GM23338 (cell line): ENCODE measurements around the gene STX7. TPM values are rescaled to one million over a fixed set of nuclear protein-coding genes. Genes with fewer than 3 reads are reported as not detected.

Experiments
- ATAC-seq: fragments of 200-7000 bp; cut with Tn5 transposase; 3 replicates; pipeline ENCODE4 v1.9.1; 2020
- DNase-seq: peaks from one replicate; pipeline ENCODE4 v3.0.0-alpha.2; 2015; ENCODE audit warnings: low spot score
- H2AFZ ChIP-seq: fragments of 200-600 bp; sonication (generic); 2 replicates; pipeline ENCODE4 v1.8.0; 2016; ENCODE audit warnings: antibody characterized with exemption, mild to moderate bottlenecking, moderate library complexity
- H3F3A ChIP-seq: fragments of 200-600 bp; sonication (generic); replicated peaks from 2 replicates; pipeline ENCODE4 v1.8.0; 2017; ENCODE audit warnings: antibody characterized with exemption, mixed run types, low read depth
- H3K27ac ChIP-seq: fragments of 200-600 bp; sonication (generic); 2 replicates; pipeline ENCODE4 v1.6.1; 2016; ENCODE audit warnings: low read depth
- H3K27me3 ChIP-seq: fragments of 200-600 bp; sonication (generic); 2 replicates; pipeline ENCODE4 v1.8.0; 2016; ENCODE audit warnings: mild to moderate bottlenecking, mixed run types, moderate library complexity; ENCODE audit not compliant: insufficient read depth
- H3K36me3 ChIP-seq: fragments of 200-600 bp; sonication (generic); 2 replicates; pipeline ENCODE4 v1.8.0; 2016; ENCODE audit warnings: mild to moderate bottlenecking; ENCODE audit not compliant: insufficient read depth
- H3K4me1 ChIP-seq: fragments of 200-600 bp; sonication (generic); 2 replicates; pipeline ENCODE4 v1.8.0; 2016; ENCODE audit warnings: mild to moderate bottlenecking, moderate library complexity; ENCODE audit not compliant: insufficient read depth
- H3K4me2 ChIP-seq: fragments of 200-600 bp; sonication (generic); 2 replicates; pipeline ENCODE4 v1.7.1; 2017; ENCODE audit warnings: mixed run types
- H3K4me3 ChIP-seq: fragments of 200-600 bp; sonication (generic); 2 replicates; pipeline ENCODE4 v1.6.1; 2016; ENCODE audit warnings: mixed run types
- H3K79me2 ChIP-seq: fragments of 200-600 bp; sonication (generic); replicated peaks from 2 replicates; pipeline ENCODE4 v1.8.0; 2017; ENCODE audit warnings: mild to moderate bottlenecking; ENCODE audit not compliant: insufficient read depth
- H3K9me2 ChIP-seq: fragments of 200-600 bp; sonication (generic); 2 replicates; pipeline ENCODE4 v1.8.0; 2017; ENCODE audit not compliant: insufficient read depth
- H4K20me1 ChIP-seq: fragments of 200-600 bp; sonication (generic); replicated peaks from 2 replicates; pipeline ENCODE4 v1.8.0; 2017; ENCODE audit warnings: mild to moderate bottlenecking; ENCODE audit not compliant: insufficient read depth
- H3K27ac Mint-ChIP-seq: 2 replicates; pipeline ENCODE4 v1.8.0; 2020; ENCODE audit warnings: inconsistent platforms, mild to moderate bottlenecking, moderate library complexity, mixed read lengths
- H3K27me3 Mint-ChIP-seq: 3 replicates; pipeline ENCODE4 v1.8.0; 2022; ENCODE audit warnings: low read depth, mild to moderate bottlenecking, moderate library complexity, mixed read lengths, inconsistent platforms; ENCODE audit not compliant: insufficient read depth, poor library complexity
- H3K36me3 Mint-ChIP-seq: 3 replicates; pipeline ENCODE4 v1.8.0; 2021; ENCODE audit warnings: low read depth, mild to moderate bottlenecking, inconsistent platforms, moderate library complexity, mixed read lengths
- H3K4me1 Mint-ChIP-seq: 3 replicates; pipeline ENCODE4 v1.8.0; 2020; ENCODE audit warnings: mild to moderate bottlenecking, inconsistent platforms, mixed read lengths
- H3K4me3 Mint-ChIP-seq: 3 replicates; pipeline ENCODE4 v1.8.0; 2021; ENCODE audit warnings: moderate library complexity, mild to moderate bottlenecking, inconsistent platforms, mixed read lengths
- H3K9me3 Mint-ChIP-seq: 3 replicates; pipeline ENCODE4 v1.8.0; 2020; ENCODE audit warnings: moderate library complexity, mild to moderate bottlenecking, inconsistent platforms, mixed read lengths
- CREB1 ChIP-seq: fragments of 250-450 bp; sonication (Bioruptor Pico); IDR thresholded peaks from 2 replicates; pipeline ENCODE4 v1.5.0; 2020; ENCODE audit warnings: low read depth, mild to moderate bottlenecking, moderate library complexity
- EZH2 ChIP-seq: fragments of 200-600 bp; sonication (generic); IDR thresholded peaks from one replicate; pipeline ENCODE4 v1.8.0; 2017; ENCODE audit warnings: antibody characterized with exemption, mild to moderate bottlenecking, low read depth; ENCODE audit not compliant: unreplicated experiment
- EZH2phosphoT487 ChIP-seq: fragments of 200-600 bp; sonication (generic); IDR thresholded peaks from one replicate; pipeline ENCODE4 v1.8.1; 2018; ENCODE audit warnings: antibody characterized with exemption; ENCODE audit not compliant: unreplicated experiment
- JUNB ChIP-seq: IDR thresholded peaks from one replicate; pipeline ENCODE4 v1.6.1; 2016; ENCODE audit warnings: antibody characterized with exemption; ENCODE audit not compliant: unreplicated experiment
- NANOG ChIP-seq: IDR thresholded peaks from 2 replicates; pipeline ENCODE4 v1.6.1; 2016; ENCODE audit warnings: antibody characterized with exemption, borderline replicate concordance
- POLR2AphosphoS5 ChIP-seq: IDR thresholded peaks from 2 replicates; pipeline ENCODE4 v1.6.1; 2016; ENCODE audit warnings: antibody characterized with exemption, low read depth
- STAT1 ChIP-seq: IDR thresholded peaks from one replicate; pipeline ENCODE4 v1.6.1; 2016; ENCODE audit warnings: antibody characterized with exemption; ENCODE audit not compliant: unreplicated experiment
- ZNF114 ChIP-seq: fragments of 250-450 bp; sonication (Bioruptor Pico); IDR thresholded peaks from 2 replicates; pipeline ENCODE4 v1.5.0; 2020; ENCODE audit warnings: mild to moderate bottlenecking, moderate library complexity
- polyA plus RNA-seq: library from polyadenylated mRNA; unstranded; fragments of >200 nt; fragmentation: Nextera tagmentation; extraction: Ambion mirVana; gene quantifications from 2 replicates; pipeline ENCODE4 v1.2.1, GENCODE V29; 2016
- total RNA-seq: library from RNA; depleted of rRNA; stranded (reverse); fragments of >200 nt; shearing (Covaris generic); gene quantifications from 2 replicates; pipeline ENCODE4 v1.2.3, GENCODE V29; 2014
- TF ChIP-seq, protein P1 (sequence below): IDR thresholded peaks from 2 replicates; pipeline ENCODE4 v1.6.1; 2016; ENCODE audit warnings: antibody characterized with exemption
- TF ChIP-seq, protein P2 (sequence below), 2 experiments: fragments of 200-600 bp in 1 of 2; sonication (generic) in 1 of 2; conservative IDR thresholded peaks; 2 replicates each; pipeline versions ENCODE4 v1.5.1 to v1.6.1; 2016 to 2017; ENCODE audit warnings: antibody characterized with exemption in 2 of 2, low read depth in 2 of 2, mild to moderate bottlenecking in 2 of 2, moderate library complexity in 1 of 2
- TF ChIP-seq, protein P3 (sequence below): IDR thresholded peaks from one replicate; pipeline ENCODE4 v1.6.1; 2018; ENCODE audit warnings: antibody characterized with exemption; ENCODE audit not compliant: unreplicated experiment
- TF ChIP-seq, protein P4 (sequence below): fragments of 250-450 bp; sonication (Bioruptor Pico); IDR thresholded peaks from 2 replicates; pipeline ENCODE4 v1.5.0; 2020; ENCODE audit warnings: mild to moderate bottlenecking, moderate library complexity

STX7 gene
- total and polyA plus RNA-seq, 2 experiments from 2014 or later = 22.4 to 28.8 TPM

DNA sequence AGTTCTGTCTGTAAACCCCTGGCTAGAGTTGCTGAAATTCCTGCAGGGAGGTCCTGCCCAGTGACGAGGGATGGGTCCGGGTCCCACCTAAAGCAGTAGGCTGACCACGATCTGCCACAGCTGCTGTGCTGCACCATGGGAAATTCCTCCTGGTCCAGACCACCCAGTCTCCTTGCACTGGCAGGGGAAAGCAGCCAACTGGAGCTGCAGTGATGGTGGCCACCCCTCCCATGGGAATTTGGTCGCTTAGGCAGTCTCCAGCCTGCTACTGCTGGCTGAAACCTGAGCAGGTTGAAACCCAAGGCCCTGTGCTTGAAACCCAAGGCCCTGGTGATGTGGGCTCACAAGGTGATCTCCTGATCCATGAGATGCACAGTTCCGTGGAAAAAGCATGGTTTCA lies 87.7 kb downstream of the STX7 start (continued):
- no peak for TF ChIP-seq ZNF114
- TF ChIP-seq, protein P1, sequence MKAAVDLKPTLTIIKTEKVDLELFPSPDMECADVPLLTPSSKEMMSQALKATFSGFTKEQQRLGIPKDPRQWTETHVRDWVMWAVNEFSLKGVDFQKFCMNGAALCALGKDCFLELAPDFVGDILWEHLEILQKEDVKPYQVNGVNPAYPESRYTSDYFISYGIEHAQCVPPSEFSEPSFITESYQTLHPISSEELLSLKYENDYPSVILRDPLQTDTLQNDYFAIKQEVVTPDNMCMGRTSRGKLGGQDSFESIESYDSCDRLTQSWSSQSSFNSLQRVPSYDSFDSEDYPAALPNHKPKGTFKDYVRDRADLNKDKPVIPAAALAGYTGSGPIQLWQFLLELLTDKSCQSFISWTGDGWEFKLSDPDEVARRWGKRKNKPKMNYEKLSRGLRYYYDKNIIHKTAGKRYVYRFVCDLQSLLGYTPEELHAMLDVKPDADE = no peak

DNA sequence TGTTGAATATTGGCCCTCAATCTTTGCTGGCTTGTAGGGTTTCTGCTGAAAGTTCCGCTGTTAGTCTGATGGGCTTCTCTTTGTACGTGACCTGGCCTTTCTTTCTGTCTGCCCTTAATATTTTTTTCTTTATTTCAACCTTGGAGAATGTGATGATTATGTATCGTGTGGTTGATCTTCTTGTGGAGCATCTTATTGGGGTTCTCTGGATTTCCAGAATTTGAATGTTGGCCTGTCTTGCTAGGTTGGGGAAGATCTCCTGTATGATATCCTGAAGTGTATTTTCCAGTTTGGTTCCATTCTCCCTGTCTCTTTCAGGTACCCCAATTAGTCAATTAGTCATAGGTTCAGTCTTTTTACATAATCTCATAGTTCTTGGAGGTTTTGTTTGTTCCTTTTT lies 89.1 kb downstream of the STX7 start:
- no peak for ATAC-seq
- H3K4me2 ChIP-seq = no peak overlapping the region
- H3K9me2 ChIP-seq = peaks cover 6% of the 10 kb centered on the region
- H3K27ac Mint-ChIP-seq = no peak overlapping the region
- no peak for DNase-seq
- H3K27ac ChIP-seq = no peak overlapping the region
- H3K9me3 Mint-ChIP-seq = peaks cover 16% of the 10 kb centered on the region; the same call in 2 of the 3 replicates
- no peaks in the 10 kb centered on the region for H3K36me3 ChIP-seq
- no peaks in the 10 kb centered on the region for H3K79me2 ChIP-seq
- no peaks in the 10 kb centered on the region for H4K20me1 ChIP-seq
- H3K27me3 Mint-ChIP-seq = peaks cover 3% of the 10 kb centered on the region
- no peak overlapping the region for H3K4me3 Mint-ChIP-seq
- no peak overlapping the region for H2AFZ ChIP-seq
- no peaks in the 10 kb centered on the region for H3K36me3 Mint-ChIP-seq
- no peak overlapping the region for H3K4me3 ChIP-seq
- H3K27me3 ChIP-seq = no peaks in the 10 kb centered on the region
- no peaks in the 10 kb centered on the region for H3F3A ChIP-seq
- no peaks in the 10 kb centered on the region for H3K4me1 ChIP-seq
- no peaks in the 10 kb centered on the region for H3K4me1 Mint-ChIP-seq
- TF ChIP-seq POLR2AphosphoS5 (no peak), JUNB (no peak), ZNF114 (no peak), NANOG (no peak), CREB1 (no peak), EZH2 (no peak), EZH2phosphoT487 (no peak), STAT1 (no peak)
- TF ChIP-seq, protein P2, sequence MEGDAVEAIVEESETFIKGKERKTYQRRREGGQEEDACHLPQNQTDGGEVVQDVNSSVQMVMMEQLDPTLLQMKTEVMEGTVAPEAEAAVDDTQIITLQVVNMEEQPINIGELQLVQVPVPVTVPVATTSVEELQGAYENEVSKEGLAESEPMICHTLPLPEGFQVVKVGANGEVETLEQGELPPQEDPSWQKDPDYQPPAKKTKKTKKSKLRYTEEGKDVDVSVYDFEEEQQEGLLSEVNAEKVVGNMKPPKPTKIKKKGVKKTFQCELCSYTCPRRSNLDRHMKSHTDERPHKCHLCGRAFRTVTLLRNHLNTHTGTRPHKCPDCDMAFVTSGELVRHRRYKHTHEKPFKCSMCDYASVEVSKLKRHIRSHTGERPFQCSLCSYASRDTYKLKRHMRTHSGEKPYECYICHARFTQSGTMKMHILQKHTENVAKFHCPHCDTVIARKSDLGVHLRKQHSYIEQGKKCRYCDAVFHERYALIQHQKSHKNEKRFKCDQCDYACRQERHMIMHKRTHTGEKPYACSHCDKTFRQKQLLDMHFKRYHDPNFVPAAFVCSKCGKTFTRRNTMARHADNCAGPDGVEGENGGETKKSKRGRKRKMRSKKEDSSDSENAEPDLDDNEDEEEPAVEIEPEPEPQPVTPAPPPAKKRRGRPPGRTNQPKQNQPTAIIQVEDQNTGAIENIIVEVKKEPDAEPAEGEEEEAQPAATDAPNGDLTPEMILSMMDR (conservative IDR thresholded peaks at IDR 0.05; ENCODE audit: low read depth in 2 of 2) = no peak
- TF ChIP-seq, protein P3, sequence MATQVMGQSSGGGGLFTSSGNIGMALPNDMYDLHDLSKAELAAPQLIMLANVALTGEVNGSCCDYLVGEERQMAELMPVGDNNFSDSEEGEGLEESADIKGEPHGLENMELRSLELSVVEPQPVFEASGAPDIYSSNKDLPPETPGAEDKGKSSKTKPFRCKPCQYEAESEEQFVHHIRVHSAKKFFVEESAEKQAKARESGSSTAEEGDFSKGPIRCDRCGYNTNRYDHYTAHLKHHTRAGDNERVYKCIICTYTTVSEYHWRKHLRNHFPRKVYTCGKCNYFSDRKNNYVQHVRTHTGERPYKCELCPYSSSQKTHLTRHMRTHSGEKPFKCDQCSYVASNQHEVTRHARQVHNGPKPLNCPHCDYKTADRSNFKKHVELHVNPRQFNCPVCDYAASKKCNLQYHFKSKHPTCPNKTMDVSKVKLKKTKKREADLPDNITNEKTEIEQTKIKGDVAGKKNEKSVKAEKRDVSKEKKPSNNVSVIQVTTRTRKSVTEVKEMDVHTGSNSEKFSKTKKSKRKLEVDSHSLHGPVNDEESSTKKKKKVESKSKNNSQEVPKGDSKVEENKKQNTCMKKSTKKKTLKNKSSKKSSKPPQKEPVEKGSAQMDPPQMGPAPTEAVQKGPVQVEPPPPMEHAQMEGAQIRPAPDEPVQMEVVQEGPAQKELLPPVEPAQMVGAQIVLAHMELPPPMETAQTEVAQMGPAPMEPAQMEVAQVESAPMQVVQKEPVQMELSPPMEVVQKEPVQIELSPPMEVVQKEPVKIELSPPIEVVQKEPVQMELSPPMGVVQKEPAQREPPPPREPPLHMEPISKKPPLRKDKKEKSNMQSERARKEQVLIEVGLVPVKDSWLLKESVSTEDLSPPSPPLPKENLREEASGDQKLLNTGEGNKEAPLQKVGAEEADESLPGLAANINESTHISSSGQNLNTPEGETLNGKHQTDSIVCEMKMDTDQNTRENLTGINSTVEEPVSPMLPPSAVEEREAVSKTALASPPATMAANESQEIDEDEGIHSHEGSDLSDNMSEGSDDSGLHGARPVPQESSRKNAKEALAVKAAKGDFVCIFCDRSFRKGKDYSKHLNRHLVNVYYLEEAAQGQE = no peak
- TF ChIP-seq, protein P4, sequence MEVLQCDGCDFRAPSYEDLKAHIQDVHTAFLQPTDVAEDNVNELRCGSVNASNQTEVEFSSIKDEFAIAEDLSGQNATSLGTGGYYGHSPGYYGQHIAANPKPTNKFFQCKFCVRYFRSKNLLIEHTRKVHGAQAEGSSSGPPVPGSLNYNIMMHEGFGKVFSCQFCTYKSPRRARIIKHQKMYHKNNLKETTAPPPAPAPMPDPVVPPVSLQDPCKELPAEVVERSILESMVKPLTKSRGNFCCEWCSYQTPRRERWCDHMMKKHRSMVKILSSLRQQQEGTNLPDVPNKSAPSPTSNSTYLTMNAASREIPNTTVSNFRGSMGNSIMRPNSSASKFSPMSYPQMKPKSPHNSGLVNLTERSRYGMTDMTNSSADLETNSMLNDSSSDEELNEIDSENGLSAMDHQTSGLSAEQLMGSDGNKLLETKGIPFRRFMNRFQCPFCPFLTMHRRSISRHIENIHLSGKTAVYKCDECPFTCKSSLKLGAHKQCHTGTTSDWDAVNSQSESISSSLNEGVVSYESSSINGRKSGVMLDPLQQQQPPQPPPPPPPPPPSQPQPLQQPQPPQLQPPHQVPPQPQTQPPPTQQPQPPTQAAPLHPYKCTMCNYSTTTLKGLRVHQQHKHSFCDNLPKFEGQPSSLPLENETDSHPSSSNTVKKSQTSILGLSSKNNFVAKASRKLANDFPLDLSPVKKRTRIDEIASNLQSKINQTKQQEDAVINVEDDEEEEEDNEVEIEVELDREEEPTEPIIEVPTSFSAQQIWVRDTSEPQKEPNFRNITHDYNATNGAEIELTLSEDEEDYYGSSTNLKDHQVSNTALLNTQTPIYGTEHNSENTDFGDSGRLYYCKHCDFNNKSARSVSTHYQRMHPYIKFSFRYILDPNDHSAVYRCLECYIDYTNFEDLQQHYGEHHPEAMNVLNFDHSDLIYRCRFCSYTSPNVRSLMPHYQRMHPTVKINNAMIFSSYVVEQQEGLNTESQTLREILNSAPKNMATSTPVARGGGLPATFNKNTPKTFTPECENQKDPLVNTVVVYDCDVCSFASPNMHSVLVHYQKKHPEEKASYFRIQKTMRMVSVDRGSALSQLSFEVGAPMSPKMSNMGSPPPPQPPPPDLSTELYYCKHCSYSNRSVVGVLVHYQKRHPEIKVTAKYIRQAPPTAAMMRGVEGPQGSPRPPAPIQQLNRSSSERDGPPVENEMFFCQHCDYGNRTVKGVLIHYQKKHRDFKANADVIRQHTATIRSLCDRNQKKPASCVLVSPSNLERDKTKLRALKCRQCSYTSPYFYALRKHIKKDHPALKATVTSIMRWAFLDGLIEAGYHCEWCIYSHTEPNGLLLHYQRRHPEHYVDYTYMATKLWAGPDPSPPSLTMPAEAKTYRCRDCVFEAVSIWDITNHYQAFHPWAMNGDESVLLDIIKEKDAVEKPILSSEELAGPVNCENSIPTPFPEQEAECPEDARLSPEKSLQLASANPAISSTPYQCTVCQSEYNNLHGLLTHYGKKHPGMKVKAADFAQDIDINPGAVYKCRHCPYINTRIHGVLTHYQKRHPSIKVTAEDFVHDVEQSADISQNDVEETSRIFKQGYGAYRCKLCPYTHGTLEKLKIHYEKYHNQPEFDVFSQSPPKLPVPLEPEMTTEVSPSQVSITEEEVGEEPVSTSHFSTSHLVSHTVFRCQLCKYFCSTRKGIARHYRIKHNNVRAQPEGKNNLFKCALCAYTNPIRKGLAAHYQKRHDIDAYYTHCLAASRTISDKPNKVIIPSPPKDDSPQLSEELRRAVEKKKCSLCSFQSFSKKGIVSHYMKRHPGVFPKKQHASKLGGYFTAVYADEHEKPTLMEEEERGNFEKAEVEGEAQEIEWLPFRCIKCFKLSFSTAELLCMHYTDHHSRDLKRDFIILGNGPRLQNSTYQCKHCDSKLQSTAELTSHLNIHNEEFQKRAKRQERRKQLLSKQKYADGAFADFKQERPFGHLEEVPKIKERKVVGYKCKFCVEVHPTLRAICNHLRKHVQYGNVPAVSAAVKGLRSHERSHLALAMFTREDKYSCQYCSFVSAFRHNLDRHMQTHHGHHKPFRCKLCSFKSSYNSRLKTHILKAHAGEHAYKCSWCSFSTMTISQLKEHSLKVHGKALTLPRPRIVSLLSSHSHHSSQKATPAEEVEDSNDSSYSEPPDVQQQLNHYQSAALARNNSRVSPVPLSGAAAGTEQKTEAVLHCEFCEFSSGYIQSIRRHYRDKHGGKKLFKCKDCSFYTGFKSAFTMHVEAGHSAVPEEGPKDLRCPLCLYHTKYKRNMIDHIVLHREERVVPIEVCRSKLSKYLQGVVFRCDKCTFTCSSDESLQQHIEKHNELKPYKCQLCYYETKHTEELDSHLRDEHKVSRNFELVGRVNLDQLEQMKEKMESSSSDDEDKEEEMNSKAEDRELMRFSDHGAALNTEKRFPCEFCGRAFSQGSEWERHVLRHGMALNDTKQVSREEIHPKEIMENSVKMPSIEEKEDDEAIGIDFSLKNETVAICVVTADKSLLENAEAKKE (CRISPR knock-in tag) = no peak
- TF ChIP-seq, protein P1 = no peak
